Vagina (tissue), 2 donors: ENCODE measurements around the gene RAB3GAP2.

ENCODE experiments used
- CTCF ChIP-seq, 3 experiments: fragments of 450-650 bp in 2 of 3; fragments of 200-600 bp in 1 of 3; sonication (generic) in 1 of 3; IDR thresholded peaks; one replicate each; pipeline ENCODE4 v1.5.1; 2017 to 2019; ENCODE audit warnings: antibody characterized with exemption in 3 of 3, mild to moderate bottlenecking in 2 of 3, moderate library complexity in 2 of 3
- POLR2AphosphoS5 ChIP-seq, 2 donors: sonication (generic); formaldehyde crosslinking; IDR thresholded peaks; one replicate each; pipeline ENCODE4 v1.9.0; 2017; ENCODE audit warnings: antibody characterized with exemption in 2 of 2, mild to moderate bottlenecking in 2 of 2, low read depth in 1 of 2; ENCODE audit not compliant: insufficient read depth in 1 of 2

GRCh38 chr1:220251272-220251671 lies 21.0 kb downstream of the RAB3GAP2 start:
- TF ChIP-seq CTCF (IDR thresholded peaks at IDR 0.05) (no peak), POLR2AphosphoS5 (IDR thresholded peaks at IDR 0.05; ENCODE audit: insufficient read depth in 1 of 2, low read depth in 1 of 2) (no peak)
